Cardiac muscle cell (in vitro differentiated cells and primary cell): ENCODE measurements around the gene WDR35. TPM values are rescaled to one million over a fixed set of nuclear protein-coding genes. Genes with fewer than 3 reads are reported as not detected.

ENCODE experiments used
- DNase-seq, 2 donors: peaks; one replicate each; pipeline versions ENCODE4 v3.0.0 to v3.0.0-alpha.2; 2010 to 2017; ENCODE audit warnings: low read depth in 1 of 2, low spot score in 1 of 2
- H3K27ac ChIP-seq: fragments of 200-600 bp; sonication (generic); 2 replicates; pipeline ENCODE4 v1.5.1; 2016
- H3K27me3 ChIP-seq: fragments of 200-600 bp; sonication (generic); 2 replicates; pipeline ENCODE4 v1.6.0; 2016; ENCODE audit warnings: control low read depth
- H3K36me3 ChIP-seq: fragments of 200-600 bp; sonication (generic); 2 replicates; pipeline ENCODE4 v1.5.1; 2016; ENCODE audit warnings: control low read depth
- H3K4me1 ChIP-seq: fragments of 200-600 bp; sonication (generic); 2 replicates; pipeline ENCODE4 v1.8.1; 2017; ENCODE audit warnings: low read depth, mild to moderate bottlenecking, mixed run types
- H3K4me3 ChIP-seq: fragments of 200-600 bp; sonication (generic); 2 replicates; pipeline ENCODE4 v1.5.1; 2016; ENCODE audit warnings: mild to moderate bottlenecking
- H3K9me3 ChIP-seq: fragments of 200-600 bp; sonication (generic); 2 replicates; pipeline ENCODE4 v1.5.1; 2017; ENCODE audit warnings: low read depth, mild to moderate bottlenecking, control low read depth
- CTCF ChIP-seq: IDR thresholded peaks from 2 replicates; pipeline ENCODE4 v1.5.1; 2012; ENCODE audit warnings: low read depth, mild to moderate bottlenecking, low read length
- polyA plus RNA-seq: library from polyadenylated mRNA; unstranded; fragments of >200 nt; fragmentation: Nextera tagmentation; extraction: Ambion mirVana; gene quantifications from 2 replicates; pipeline ENCODE4 v1.2.1, GENCODE V29; 2016
- total RNA-seq: library from RNA; depleted of rRNA; stranded (reverse); fragments of >200 nt; gene quantifications from 2 replicates; pipeline ENCODE4 v1.2.3, GENCODE V29; 2016

The WDR35 gene
- total RNA-seq (6.9 and 10.1 TPM in 2 replicates), polyA plus RNA-seq (4.8 and 6.7 TPM in 2 replicates)

DNA sequence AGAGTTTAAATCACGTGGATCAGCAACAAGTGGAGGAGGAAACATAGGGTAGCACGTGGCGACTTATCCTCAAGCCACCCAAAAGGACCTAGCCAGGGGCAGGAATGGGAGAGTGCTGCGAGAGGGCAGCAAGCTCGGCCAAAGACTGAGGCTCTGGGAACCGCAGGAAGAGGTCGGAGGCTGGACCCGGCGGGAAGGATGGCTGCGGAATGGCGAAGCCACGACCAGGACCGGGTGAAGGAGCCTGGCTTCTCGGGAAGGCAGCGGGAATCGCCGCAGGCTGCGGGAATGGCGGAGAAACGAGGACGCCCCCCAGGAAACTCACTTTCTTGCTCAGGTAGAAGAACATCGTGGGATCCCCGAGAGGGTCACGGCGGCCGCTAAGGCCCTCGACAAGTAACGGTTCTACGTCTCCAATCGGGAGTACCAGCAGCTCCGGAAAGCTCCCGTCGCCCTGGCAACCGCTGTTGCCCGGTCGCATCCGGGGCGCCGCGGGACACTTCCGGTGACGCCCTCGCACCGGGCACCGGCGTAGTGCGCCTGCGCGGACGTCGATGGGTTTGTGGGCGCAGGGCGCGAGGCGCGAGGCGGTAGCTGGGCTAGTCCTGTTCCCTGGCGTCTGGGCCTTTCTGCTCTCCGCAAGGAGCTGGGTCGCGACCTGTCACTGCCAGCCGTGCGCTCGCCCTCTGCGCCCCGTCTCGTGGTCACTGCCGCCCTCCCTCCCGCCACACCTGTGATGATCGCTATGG lies at the start of gene WDR35:
Gene WDR35, minus strand, starts transcription at position 439 of the 749 bp plus-strand sequence. Its CDS starts 90 bp downstream, at position 349.
- Histone ChIP-seq H3K9me3 (no peaks in the 10 kb centered on the region), H3K27me3 (no peaks in the 10 kb centered on the region), H3K36me3 (no peaks in the 10 kb centered on the region), H3K4me3 (peak within 1 kb of the TSS; percentile 59), H3K4me1 (peaks cover 8% of the 10 kb centered on the region), H3K27ac (peak within 1 kb of the TSS; percentile 33)
- TF ChIP-seq CTCF: no peak
- peak; percentile 90 to 96 for DNase-seq

GRCh38 chr2:20037660-20038059 lies 47.8 kb upstream of the WDR35 start:
- peaks cover 58% of the 10 kb centered on the region for H3K36me3 ChIP-seq
- DNase-seq: no peak
- H3K4me3 ChIP-seq: no peak overlapping the region
- no peaks in the 10 kb centered on the region for H3K27me3 ChIP-seq
- TF ChIP-seq CTCF: no peak
- peaks cover 53% of the 10 kb centered on the region for H3K4me1 ChIP-seq
- peak overlapping the region; percentile 97 for H3K27ac ChIP-seq
- H3K9me3 ChIP-seq: no peaks in the 10 kb centered on the region

DNA sequence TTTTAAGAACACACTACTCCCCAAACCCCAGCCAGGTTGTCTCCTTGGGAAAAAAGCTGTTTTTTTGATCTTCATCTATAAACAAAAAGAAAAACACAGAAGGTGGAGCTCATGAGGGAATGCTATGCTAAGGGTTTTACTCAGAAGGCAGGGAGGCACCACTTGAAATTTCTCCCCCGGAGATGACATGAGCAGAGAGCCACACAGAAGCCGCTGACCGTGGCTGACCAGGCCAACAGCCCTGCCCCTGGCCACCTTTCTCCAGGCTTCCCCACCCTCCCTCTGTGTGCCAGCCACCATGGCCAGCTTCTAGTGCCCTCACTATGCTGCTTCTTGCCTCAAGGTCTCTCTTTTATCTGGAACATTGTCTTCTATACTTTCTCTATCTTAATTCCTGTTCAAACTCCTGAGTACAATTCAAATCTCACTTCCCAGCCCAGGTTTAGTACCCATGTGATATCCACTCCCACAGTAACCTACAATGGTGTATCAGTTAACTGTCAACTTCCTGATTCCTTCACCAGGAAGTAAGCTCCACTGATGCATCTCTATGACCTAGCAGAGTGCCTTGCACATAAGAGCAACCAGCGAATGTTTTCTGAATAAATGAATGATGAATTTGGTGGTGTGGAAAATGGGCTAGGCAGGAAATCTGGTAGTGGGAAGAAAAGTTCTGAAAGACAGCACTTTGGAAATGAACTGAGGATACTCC lies 46.2 kb upstream of the WDR35 start:
- H3K27me3 ChIP-seq: no peaks in the 10 kb centered on the region
- no peak overlapping the region for H3K4me3 ChIP-seq
- H3K4me1 ChIP-seq: peaks cover 50% of the 10 kb centered on the region
- no peaks in the 10 kb centered on the region for H3K9me3 ChIP-seq
- H3K36me3 ChIP-seq: peaks cover 74% of the 10 kb centered on the region
- peak in 1 of 2 donors; percentile 57 for DNase-seq
- peak overlapping the region; percentile 97 for H3K27ac ChIP-seq
- no peak for TF ChIP-seq CTCF

DNA sequence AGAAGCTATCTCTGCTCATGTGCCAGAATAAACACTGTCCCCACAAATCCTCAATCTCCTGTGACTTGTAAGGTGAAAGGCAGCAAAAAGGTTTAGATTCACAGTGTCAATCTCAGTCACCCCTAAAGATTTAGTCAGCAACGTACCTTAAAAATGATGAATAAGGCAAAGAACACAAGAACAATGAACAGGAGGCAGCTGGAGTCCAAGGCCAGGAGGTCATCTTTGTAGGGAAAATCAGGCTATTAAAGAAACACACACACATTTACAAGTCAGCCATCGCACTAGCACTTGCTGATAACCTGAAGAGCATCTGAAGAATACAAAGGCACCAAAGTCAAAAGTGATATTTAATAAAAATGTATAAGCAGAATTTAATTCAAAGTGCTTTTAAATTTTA lies 44.9 kb upstream of the WDR35 start:
- H3K4me1 ChIP-seq: peaks cover 50% of the 10 kb centered on the region
- DNase-seq: no peak
- no peak for TF ChIP-seq CTCF
- peaks cover 73% of the 10 kb centered on the region for H3K36me3 ChIP-seq
- no peaks in the 10 kb centered on the region for H3K9me3 ChIP-seq
- H3K27ac ChIP-seq: peak overlapping the region; percentile 97
- no peaks in the 10 kb centered on the region for H3K27me3 ChIP-seq
- H3K4me3 ChIP-seq: peak overlapping the region; percentile 4

- H3K27ac ChIP-seq: peak overlapping the region; percentile 97
- H3K9me3 ChIP-seq: no peaks in the 10 kb centered on the region
- DNase-seq: peak in 1 of 2 donors; percentile 72
- H3K36me3 ChIP-seq: peaks cover 68% of the 10 kb centered on the region
- no peaks in the 10 kb centered on the region for H3K27me3 ChIP-seq
- peaks cover 50% of the 10 kb centered on the region for H3K4me1 ChIP-seq
- no peak for TF ChIP-seq CTCF
- H3K4me3 ChIP-seq: no peak overlapping the region
Observed at GRCh38 chr2:20034218-20034617, 44.3 kb upstream of the WDR35 start.
